Testis (tissue), 3 donors: ENCODE data around the gene FRMD4B. TPM values are rescaled to one million over a fixed set of nuclear protein-coding genes. Genes with fewer than 3 reads are reported as not detected.

Experiments used
- DNase-seq: peaks from one replicate; pipeline ENCODE4 v3.0.0-alpha.2; 2019
- H3K27ac ChIP-seq, 2 donors: fragments of 200-600 bp; sonication (generic); one replicate each; pipeline ENCODE4 v1.5.1; 2019
- H3K27me3 ChIP-seq: fragments of 200-600 bp; sonication (generic); one replicate; pipeline ENCODE4 v1.5.1; 2019
- H3K36me3 ChIP-seq: fragments of 200-600 bp; sonication (generic); one replicate; pipeline ENCODE4 v1.5.1; 2017; ENCODE audit warnings: low read depth; ENCODE audit errors: missing control alignments
- H3K4me1 ChIP-seq: fragments of 200-600 bp; sonication (generic); one replicate; pipeline ENCODE4 v1.5.1; 2019
- H3K4me3 ChIP-seq, 2 donors: fragments of 200-600 bp; sonication (generic); one replicate each; pipeline ENCODE4 v1.5.1; 2017 to 2019
- H3K9me3 ChIP-seq: fragments of 200-600 bp; sonication (generic); one replicate; pipeline ENCODE4 v1.5.1; 2017
- CTCF ChIP-seq, 3 experiments: fragments of 450-650 bp in 2 of 3; fragments of 200-600 bp in 1 of 3; sonication (generic) in 1 of 3; IDR thresholded peaks; one replicate each; pipeline ENCODE4 v1.5.1; 2016 to 2019; ENCODE audit warnings: antibody characterized with exemption in 3 of 3, mild to moderate bottlenecking in 2 of 3, moderate library complexity in 1 of 3
- POLR2A ChIP-seq: fragments of 450-650 bp; IDR thresholded peaks from one replicate; pipeline ENCODE4 v1.6.1; 2017; ENCODE audit warnings: antibody characterized with exemption, mild to moderate bottlenecking, moderate library complexity
- WGBS, 2 donors: methylation state at CpG; one replicate each; pipeline ENCODE4 v1.1.5; 2018; 5-methylcytosine and 5-hydroxymethylcytosine counted together
- intact Hi-C: fragments of 100-400 bp; cut with DNase I; formaldehyde crosslinking; loops from one replicate; pipeline ENCODE4 v1.15.1; 2023; ENCODE audit warnings: low total_unique reads
- polyA plus RNA-seq: library from polyadenylated mRNA; stranded (reverse); fragments of 350-450 nt; fragmentation: Illumina TruSeq; extraction: RNeasy Lipid Tissue Mini Kit (QIAGEN cat#74804); gene quantifications from one replicate; pipeline ENCODE4 v1.2.3, GENCODE V29; 2014; ENCODE audit warnings: low read depth, low replicate concordance; ENCODE audit not compliant: insufficient read depth
- total RNA-seq, 2 donors: library from RNA; depleted of rRNA; stranded (reverse); fragments of >200 nt; gene quantifications; one replicate each; pipeline ENCODE4 v1.2.3, GENCODE V29; 2016

Gene FRMD4B
- total and polyA plus RNA-seq, 3 donors from 2014 or later: 10.2 to 17.8 (median 13.7) TPM

- TF ChIP-seq POLR2A: no peak
- no peak for TF ChIP-seq CTCF (IDR thresholded peaks at IDR 0.05)
- no peak for DNase-seq
- 85 to 92% methylated on average over 5 of the region's 5 CpGs for WGBS, 2 donors
Observed at GRCh38 chr3:69371816-69372215, 14.1 kb downstream of the FRMD4B start.

GRCh38 chr3:69370901-69371301, 15.0 kb downstream of the FRMD4B start:
- WGBS, 2 donors: 81 to 82% methylated on average over 2 of the region's 2 CpGs
- H3K4me3 ChIP-seq: no peak overlapping the region
- no peak overlapping the region for H3K27ac ChIP-seq
- intact Hi-C loops: no loop called here
- TF ChIP-seq POLR2A: no peak
- TF ChIP-seq CTCF (IDR thresholded peaks at IDR 0.05): no peak
- no peaks in the 10 kb centered on the region for H3K9me3 ChIP-seq
- no peak for DNase-seq
- H3K4me1 ChIP-seq: peaks cover 2% of the 10 kb centered on the region
- no peaks in the 10 kb centered on the region for H3K27me3 ChIP-seq
- no peaks in the 10 kb centered on the region for H3K36me3 ChIP-seq

More at GRCh38 chr3:69371816-69372215, 14.1 kb downstream of the FRMD4B start:
- H3K36me3 ChIP-seq: no peaks in the 10 kb centered on the region
- no peaks in the 10 kb centered on the region for H3K27me3 ChIP-seq
- intact Hi-C loops: no loop called here
- no peak overlapping the region for H3K27ac ChIP-seq
- peaks cover 2% of the 10 kb centered on the region for H3K4me1 ChIP-seq
- no peak overlapping the region for H3K4me3 ChIP-seq
- H3K9me3 ChIP-seq: no peaks in the 10 kb centered on the region

- TF ChIP-seq CTCF (IDR thresholded peaks at IDR 0.05) (no peak), POLR2A (no peak)
Observed at GRCh38 chr3:69370156-69370883, 15.6 kb downstream of the FRMD4B start.

GRCh38 chr3:69368129-69368741, 17.7 kb downstream of the FRMD4B start:
- no peak for TF ChIP-seq POLR2A
- TF ChIP-seq CTCF (IDR thresholded peaks at IDR 0.05): no peak
- no peaks in the 10 kb centered on the region for H3K27me3 ChIP-seq
- intact Hi-C loops: no loop called here
- 78 to 87% methylated on average over 5 of the region's 5 CpGs for WGBS, 2 donors
- H3K27ac ChIP-seq: no peak overlapping the region
- H3K9me3 ChIP-seq: no peaks in the 10 kb centered on the region
- no peaks in the 10 kb centered on the region for H3K36me3 ChIP-seq
- H3K4me3 ChIP-seq: no peak overlapping the region
- H3K4me1 ChIP-seq: peaks cover 2% of the 10 kb centered on the region
- DNase-seq: no peak

More at GRCh38 chr3:69370156-69370883, 15.6 kb downstream of the FRMD4B start:
- DNase-seq: peak; percentile 33
- intact Hi-C loops: no loop called here
- Histone ChIP-seq H3K4me1 (peaks cover 2% of the 10 kb centered on the region), H3K27me3 (no peaks in the 10 kb centered on the region), H3K4me3 (no peak overlapping the region), H3K27ac (no peak overlapping the region), H3K36me3 (no peaks in the 10 kb centered on the region), H3K9me3 (no peaks in the 10 kb centered on the region)
- WGBS, 2 donors: 47 to 51% methylated on average over 17 of the region's 17 CpGs
